ENCODE measurements around the gene FLNB. TPM values are rescaled to one million over a fixed set of nuclear protein-coding genes. Genes with fewer than 3 reads are reported as not detected.
A peak's percentile ranks its signal among the peaks of the same experiment; 100 is the strongest.

Gene FLNB
- total RNA-seq, 2 experiments from 2014 or later = 14.6 TPM

DNA sequence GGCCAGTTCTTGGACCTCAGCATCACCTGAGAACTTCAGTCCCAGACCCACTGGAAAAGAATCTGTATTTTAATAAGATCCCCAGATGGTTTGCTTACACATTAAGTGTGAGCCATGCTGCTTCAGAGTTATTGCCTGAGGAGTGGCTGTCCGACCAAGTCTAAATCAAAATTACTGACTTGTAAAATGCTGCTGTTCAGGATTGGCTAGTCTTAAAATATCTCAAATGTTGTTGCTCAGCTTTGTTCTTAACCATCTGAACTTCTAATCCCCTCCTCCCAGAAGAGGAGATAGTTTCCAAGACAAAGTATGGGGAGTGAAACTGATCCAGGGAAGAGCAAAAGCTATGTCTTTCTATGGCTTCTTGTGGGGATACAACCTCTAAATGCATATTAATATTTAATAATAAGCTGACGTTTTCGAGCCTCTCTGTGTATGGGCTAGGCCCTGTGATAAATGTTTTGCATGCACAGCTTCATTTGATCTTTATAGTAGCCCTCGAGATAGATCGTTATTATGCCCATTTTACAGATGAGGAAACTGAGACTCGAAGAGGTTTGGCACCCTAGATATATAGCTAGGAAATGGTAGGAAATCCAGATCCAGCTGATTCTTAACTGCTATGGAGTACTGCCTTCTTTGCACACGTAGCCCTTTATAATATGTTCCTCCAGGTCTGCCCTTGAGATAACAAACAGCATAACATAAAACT, 150.4 kb downstream of the FLNB start:
- H3K9me3 Mint-ChIP-seq = no peaks in the 10 kb centered on the region
- ATAC-seq (ENCODE audit: low read depth) (no peak), DNase-seq (no peak)
- no peak overlapping the region for H3K4me3 Mint-ChIP-seq
- no peaks in the 10 kb centered on the region for H3K27me3 Mint-ChIP-seq
- no peaks in the 10 kb centered on the region for H3K4me1 Mint-ChIP-seq
- H3K36me3 Mint-ChIP-seq = peaks cover 6% of the 10 kb centered on the region
- POLR2A ChIA-PET = no interaction called here
- no peak overlapping the region for H3K27ac Mint-ChIP-seq

DNA sequence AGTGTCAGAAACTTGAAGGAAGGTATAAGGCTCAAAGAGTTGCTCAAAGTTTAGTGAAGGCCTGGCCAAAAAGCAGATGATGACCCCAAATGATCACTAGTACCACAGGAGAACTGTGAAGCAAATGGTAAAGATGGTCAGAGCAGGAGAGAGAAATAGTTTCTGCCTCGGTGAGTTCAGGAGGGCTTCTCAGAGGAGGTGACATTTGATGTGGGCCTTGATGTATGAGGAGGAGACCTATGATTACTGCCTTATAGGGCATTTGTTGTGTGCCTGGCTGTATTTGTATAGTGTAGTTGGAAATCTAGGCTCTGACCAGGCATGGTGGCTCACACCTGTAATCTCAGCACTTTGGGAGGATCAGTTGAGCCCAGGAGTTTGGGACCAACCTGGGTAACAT, 152.2 kb downstream of the FLNB start:
- no peak for ATAC-seq (ENCODE audit: low read depth)
- Mint-ChIP-seq H3K9me3 (no peaks in the 10 kb centered on the region), H3K4me1 (no peaks in the 10 kb centered on the region), H3K27ac (no peak overlapping the region), H3K4me3 (no peak overlapping the region), H3K27me3 (no peaks in the 10 kb centered on the region), H3K36me3 (peaks cover 6% of the 10 kb centered on the region)
- no peak for DNase-seq
- POLR2A ChIA-PET = no interaction called here

DNA sequence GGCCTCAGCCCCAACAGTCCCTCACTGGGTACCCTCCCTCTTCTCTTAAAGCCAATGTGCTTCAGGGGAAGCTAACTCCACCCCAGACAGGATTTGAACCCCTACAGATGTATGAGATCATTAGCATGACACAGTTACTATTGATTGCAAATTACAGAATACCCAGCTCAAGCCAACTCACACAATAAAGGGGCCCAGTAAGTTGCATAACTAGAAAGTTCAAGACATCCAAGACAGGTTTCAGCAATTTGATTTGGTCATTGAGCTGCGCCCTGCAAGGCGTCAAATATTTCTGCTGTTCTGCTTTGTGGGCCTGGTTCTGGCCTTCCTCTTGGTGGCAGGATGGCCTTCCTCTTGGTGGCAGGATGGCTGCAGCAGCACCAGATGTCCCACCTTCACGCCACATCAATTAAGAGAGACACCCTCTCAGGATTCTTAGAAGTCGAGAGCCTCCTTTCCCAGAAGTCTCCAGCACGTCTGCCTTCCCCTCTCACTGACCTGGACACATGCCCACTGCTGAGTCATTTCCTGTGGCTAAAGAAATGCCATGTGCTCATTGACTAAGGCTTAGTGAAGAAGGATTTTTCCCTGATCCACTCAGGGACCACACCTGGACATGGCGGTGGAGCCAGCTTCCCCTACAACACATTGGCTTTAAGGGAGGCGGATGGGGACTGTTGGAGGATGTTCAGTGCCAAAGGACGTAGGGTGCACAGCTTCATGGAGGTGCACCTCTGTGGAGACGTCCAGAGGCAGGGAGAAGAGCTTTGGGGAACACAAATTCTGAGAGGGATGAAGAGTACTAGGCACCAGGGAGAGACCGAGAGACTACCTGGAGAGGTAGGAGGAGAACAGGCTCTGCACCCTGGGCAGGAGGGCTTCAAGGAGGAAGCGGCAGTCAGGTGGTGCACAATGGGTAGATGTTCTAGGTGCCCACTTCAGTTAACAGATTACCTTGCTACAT, 153.5 kb downstream of the FLNB start:
- H3K27me3 Mint-ChIP-seq = no peaks in the 10 kb centered on the region
- no peaks in the 10 kb centered on the region for H3K9me3 Mint-ChIP-seq
- ATAC-seq (ENCODE audit: low read depth) (no peak), DNase-seq (no peak)
- POLR2A ChIA-PET = interaction anchor here (1.0 kb wide), 1 partner anchor 16 kb away, joined by 5 read pairs; no protein-coding TSS in a partner anchor
- no peak overlapping the region for H3K27ac Mint-ChIP-seq
- H3K4me3 Mint-ChIP-seq = no peak overlapping the region
- no peaks in the 10 kb centered on the region for H3K4me1 Mint-ChIP-seq
- H3K36me3 Mint-ChIP-seq = peaks cover 6% of the 10 kb centered on the region

DNA sequence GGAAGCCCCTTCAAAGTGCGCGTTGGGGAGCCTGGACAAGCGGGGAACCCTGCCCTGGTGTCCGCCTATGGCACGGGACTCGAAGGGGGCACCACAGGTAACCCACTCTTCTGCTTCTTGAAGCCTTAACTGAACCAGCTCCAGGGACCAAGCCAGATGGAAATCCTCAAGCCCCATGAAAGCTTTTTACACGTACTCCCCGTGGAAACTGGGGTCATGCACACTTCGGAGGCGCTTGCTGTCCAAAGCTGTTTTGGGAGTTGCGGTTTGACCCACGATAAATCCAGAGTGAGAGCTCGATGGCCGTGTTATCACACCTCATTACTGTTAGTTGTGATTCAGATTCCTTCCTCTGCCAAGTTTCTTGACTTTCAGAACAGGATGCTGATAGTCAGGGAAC, 155.0 kb downstream of the FLNB start:
- H3K27ac Mint-ChIP-seq = no peak overlapping the region
- DNase-seq (no peak), ATAC-seq (ENCODE audit: low read depth) (no peak)
- H3K9me3 Mint-ChIP-seq = no peaks in the 10 kb centered on the region
- peaks cover 6% of the 10 kb centered on the region for H3K36me3 Mint-ChIP-seq
- H3K4me1 Mint-ChIP-seq = no peaks in the 10 kb centered on the region
- POLR2A ChIA-PET = no interaction called here
- no peak overlapping the region for H3K4me3 Mint-ChIP-seq
- no peaks in the 10 kb centered on the region for H3K27me3 Mint-ChIP-seq

DNA sequence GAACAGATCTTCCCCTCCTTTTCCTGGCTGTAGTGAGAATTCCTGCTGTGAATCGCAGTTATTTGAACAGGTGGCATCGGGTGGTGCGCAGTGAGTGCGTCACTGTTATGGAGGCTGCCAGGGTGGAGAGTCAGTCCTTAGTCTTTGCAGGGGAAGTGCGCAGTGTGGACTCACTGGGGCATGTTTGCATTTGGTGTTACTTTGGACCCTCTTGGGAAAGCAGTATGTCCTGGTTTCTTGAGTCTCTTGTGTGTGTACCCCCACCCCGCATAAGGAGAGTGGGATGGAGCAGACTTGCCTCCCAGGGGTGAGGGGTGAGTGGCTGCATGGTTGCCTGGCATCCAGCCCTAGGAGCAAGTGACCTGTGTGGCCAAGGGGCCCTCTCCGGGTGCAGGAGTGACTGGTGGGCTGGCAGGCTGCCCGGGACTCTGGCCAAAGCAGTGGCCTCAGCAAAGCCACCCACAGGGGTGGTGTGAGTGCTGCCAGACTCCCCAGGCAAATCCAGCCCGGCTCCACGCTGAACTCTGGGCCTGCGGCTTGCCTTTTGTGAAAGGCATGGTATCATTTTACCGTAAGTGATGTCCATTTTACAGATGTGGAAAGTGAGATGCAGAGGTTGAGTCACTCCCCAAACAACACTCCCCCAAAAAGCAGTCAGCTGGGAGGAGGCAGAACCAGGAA, 156.1 kb downstream of the FLNB start:
- Mint-ChIP-seq H3K4me1 (no peaks in the 10 kb centered on the region), H3K4me3 (no peak overlapping the region), H3K9me3 (no peaks in the 10 kb centered on the region), H3K27me3 (no peaks in the 10 kb centered on the region), H3K36me3 (peaks cover 6% of the 10 kb centered on the region), H3K27ac (no peak overlapping the region)
- DNase-seq (no peak), ATAC-seq (ENCODE audit: low read depth) (no peak)
- POLR2A ChIA-PET = no interaction called here

DNA sequence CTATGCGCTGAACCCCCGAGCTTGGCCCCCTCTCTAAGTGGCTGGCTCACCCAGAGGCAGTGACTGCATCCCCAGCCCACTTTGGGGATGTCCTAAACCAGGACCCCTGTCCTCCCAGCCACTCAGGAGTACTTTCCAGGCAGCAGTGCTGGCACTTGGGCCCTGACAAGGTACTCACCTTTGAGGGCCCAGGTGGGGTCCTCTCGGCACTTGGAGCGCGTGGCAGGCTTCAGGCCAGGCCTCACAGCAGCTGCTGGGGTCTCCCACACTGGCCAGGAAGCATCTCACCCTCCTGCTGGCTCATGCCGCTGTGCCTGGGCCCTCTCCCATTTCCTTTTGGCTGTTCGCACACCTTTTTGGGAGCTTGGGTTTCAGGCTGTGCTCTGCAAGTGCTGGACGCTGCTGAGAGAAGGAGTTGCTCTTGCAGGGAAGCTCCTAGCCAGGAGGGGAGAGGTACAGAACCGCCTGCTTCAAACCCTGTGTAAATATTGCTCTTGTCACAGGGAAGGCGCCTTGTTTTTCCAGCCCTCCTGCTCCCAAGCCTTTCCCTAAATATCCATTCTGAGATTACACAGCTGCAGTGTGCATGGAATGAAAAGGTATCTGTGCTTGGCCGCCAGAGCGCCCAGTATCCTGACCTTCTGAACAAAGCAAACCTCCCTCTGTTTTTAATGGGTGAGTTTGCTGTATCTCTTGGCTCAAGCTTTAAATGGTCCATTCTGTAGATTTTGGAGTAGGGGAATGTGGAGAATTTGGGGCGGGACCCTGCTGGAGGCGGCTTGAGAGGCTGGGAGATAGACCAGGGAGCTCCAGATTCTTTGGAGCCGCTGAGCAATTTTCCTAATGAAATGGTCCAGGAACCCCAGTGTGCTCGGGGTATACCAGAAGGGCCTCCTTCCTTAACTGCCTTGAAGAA, 156.9 kb downstream of the FLNB start:
- H3K4me1 Mint-ChIP-seq = no peaks in the 10 kb centered on the region
- POLR2A ChIA-PET = no interaction called here
- ATAC-seq (ENCODE audit: low read depth) (no peak), DNase-seq (no peak)
- H3K36me3 Mint-ChIP-seq = peaks cover 6% of the 10 kb centered on the region
- H3K27ac Mint-ChIP-seq = no peak overlapping the region
- H3K4me3 Mint-ChIP-seq = no peak overlapping the region
- no peaks in the 10 kb centered on the region for H3K27me3 Mint-ChIP-seq
- no peaks in the 10 kb centered on the region for H3K9me3 Mint-ChIP-seq

DNA sequence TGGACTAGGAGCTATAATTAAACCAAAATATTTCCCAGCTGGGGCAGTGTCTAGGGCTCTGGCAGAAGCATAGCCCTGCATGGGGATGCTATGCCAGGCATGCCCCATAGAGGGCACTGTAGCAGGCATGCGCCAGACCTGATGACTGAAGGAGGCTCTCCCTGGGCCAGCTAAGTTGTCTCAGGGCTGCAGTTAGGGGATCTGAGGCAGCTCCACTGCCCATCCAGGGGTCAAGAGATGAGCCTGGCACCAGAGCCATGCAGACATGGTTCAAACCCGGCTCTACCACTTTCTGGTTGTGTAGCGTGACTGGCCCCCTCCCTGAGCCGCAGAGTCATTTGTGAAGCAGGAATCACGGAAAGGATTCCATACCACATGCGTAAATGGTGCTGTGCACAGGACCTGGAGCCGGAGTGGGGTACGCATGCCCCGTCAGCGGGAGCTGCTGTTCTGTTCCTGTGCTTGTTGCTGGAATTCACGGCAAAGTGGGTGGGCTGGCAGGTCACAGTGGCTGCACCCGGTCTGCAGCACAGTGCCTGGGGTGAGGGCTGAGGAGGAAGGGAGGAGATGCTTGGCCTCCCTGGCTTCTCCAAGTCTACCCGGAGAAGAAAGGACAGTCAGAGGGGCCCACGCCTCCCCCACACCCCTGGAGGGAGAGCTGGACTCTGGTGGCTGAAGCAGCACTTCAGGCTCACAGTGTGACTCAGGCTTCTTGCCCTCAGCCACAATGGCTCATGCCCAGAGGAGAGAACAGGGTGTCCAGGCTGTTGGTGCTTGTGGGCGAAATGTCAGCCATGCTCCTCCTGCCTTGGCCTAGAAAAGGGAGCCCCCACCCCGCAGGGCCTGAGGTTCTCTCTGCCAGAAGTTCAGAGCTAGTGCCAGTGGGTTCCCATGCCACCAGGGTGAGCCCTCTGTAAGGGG, 159.5 kb downstream of the FLNB start:
- Mint-ChIP-seq H3K27ac (no peak overlapping the region), H3K4me3 (no peak overlapping the region), H3K4me1 (no peaks in the 10 kb centered on the region), H3K9me3 (no peaks in the 10 kb centered on the region), H3K36me3 (no peaks in the 10 kb centered on the region), H3K27me3 (no peaks in the 10 kb centered on the region)
- POLR2A ChIA-PET = no interaction called here
- peak; percentile 89 for ATAC-seq (ENCODE audit: low read depth)
- peak; percentile 76 for DNase-seq

DNA sequence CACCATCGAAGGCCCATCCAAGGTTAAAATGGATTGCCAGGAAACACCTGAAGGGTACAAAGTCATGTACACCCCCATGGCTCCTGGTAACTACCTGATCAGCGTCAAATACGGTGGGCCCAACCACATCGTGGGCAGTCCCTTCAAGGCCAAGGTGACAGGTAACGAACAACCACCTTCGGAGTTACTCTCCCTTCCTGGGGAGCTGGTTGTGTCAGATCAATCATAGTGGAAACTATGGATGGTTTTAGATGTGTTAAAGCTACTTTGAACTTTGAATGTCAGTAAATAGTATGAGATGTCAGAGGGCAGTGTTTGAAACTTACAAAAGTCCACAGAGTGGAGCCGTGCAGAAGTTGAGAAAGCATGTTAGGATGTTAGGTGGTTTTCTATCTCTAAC, 160.3 kb downstream of the FLNB start:
- no peak overlapping the region for H3K27ac Mint-ChIP-seq
- no peaks in the 10 kb centered on the region for H3K4me1 Mint-ChIP-seq
- H3K9me3 Mint-ChIP-seq = no peaks in the 10 kb centered on the region
- no peaks in the 10 kb centered on the region for H3K36me3 Mint-ChIP-seq
- no peak for DNase-seq
- POLR2A ChIA-PET = no interaction called here
- no peak overlapping the region for H3K4me3 Mint-ChIP-seq
- ATAC-seq (ENCODE audit: low read depth) = no peak
- no peaks in the 10 kb centered on the region for H3K27me3 Mint-ChIP-seq

DNA sequence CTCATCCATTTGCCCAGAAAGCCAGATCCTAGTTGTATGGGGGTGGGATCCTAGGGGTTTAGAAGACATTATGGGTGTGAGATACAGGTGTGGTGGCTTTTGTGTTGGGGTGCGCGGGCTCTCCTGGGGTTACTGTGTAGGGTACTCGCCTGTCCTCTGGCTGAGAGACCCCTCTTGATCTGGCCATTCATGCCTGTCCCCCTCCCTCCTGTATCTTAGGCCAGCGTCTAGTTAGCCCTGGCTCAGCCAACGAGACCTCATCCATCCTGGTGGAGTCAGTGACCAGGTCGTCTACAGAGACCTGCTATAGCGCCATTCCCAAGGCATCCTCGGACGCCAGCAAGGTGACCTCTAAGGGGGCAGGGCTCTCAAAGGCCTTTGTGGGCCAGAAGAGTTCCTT, 161.1 kb downstream of the FLNB start:
- Mint-ChIP-seq H3K27ac (no peak overlapping the region), H3K27me3 (no peaks in the 10 kb centered on the region)
- no peak for DNase-seq

DNA sequence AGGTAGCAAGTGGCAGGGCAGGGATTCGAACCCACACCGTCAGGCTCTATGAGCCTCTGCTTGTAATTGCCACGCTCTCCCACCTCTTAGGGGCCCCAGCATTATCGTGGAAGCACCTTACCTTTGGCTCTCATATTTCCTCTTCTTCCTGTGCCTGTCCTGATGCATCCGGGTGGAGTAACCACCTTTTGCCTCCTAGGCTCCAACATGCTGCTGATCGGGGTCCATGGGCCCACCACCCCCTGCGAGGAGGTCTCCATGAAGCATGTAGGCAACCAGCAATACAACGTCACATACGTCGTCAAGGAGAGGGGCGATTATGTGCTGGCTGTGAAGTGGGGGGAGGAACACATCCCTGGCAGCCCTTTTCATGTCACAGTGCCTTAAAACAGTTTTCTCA, 162.2 kb downstream of the FLNB start:
- Mint-ChIP-seq H3K27ac (no peak overlapping the region), H3K4me3 (no peak overlapping the region), H3K36me3 (no peaks in the 10 kb centered on the region), H3K4me1 (no peaks in the 10 kb centered on the region), H3K27me3 (peaks cover 3% of the 10 kb centered on the region), H3K9me3 (no peaks in the 10 kb centered on the region)
- DNase-seq (no peak), ATAC-seq (ENCODE audit: low read depth) (no peak)
- POLR2A ChIA-PET = no interaction called here

More for the DNA sequence above, 161.1 kb downstream of the FLNB start:
- ATAC-seq (ENCODE audit: low read depth) = no peak
- Mint-ChIP-seq H3K9me3 (no peaks in the 10 kb centered on the region), H3K4me3 (no peak overlapping the region), H3K4me1 (no peaks in the 10 kb centered on the region), H3K36me3 (no peaks in the 10 kb centered on the region)
- POLR2A ChIA-PET = no interaction called here

DNA sequence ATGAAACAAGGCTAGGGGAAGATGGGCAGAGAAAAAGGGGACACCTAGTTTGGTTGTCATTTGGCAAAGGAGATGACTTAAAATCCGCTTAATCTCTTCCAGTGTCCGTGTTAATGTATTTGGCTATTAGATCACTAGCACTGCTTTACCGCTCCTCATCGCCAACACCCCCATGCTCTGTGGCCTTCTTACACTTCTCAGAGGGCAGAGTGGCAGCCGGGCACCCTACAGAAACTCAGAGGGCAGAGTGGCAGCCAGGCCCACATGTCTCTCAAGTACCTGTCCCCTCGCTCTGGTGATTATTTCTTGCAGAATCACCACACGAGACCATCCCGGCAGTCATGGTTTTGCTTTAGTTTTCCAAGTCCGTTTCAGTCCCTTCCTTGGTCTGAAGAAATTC, 162.9 kb downstream of the FLNB start:
- no peak for DNase-seq
- Mint-ChIP-seq H3K27ac (no peak overlapping the region), H3K4me3 (no peak overlapping the region), H3K9me3 (no peaks in the 10 kb centered on the region), H3K4me1 (peaks cover 2% of the 10 kb centered on the region), H3K36me3 (no peaks in the 10 kb centered on the region), H3K27me3 (peaks cover 4% of the 10 kb centered on the region)
- POLR2A ChIA-PET = no interaction called here
- ATAC-seq (ENCODE audit: low read depth) = no peak

DNA sequence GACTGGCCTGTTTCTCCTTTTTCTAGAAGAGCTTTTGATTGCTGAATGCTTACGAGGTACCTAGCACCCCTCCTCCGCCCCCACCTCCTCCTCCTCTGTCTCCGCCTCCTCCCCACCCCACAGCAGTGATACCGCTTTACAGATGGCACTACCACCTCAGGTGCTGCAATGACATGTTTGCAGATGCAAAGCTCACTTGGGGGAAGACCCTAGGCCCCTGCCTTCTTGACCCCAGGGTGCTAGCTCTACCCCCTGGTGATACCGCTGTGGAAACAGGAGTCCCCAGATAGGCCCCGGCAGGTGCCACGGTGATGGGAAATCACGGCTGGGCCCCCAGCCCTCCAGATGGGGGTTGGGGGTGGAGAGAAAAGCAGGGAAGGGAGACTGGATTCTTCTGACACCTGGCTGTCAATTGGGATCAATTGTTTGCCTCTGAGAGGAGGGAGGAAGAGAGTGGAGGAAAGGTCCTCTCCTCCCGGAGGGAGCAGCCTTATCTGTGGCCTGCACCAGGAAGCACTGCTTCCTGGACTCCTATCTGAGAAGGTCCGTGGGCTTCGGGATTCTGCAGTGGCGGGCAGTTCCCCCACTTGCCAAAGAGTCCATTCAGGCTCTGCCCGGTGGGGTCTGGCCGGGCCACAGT, 164.9 kb downstream of the FLNB start:
- no peak for DNase-seq
- POLR2A ChIA-PET = no interaction called here
- Mint-ChIP-seq H3K4me1 (peaks cover 8% of the 10 kb centered on the region), H3K27ac (no peak overlapping the region), H3K4me3 (no peak overlapping the region), H3K27me3 (peaks cover 8% of the 10 kb centered on the region), H3K9me3 (no peaks in the 10 kb centered on the region), H3K36me3 (no peaks in the 10 kb centered on the region)
- ATAC-seq (ENCODE audit: low read depth) = no peak

All from activated naive CD8-positive, alpha-beta T cell treated with anti-CD3 and anti-CD28 coated beads, Interleukin-2, amount 10 ng/mL, durations not matched to agents 7 days and 5 days (primary cell).